ENCODE data around the gene DNAAF9. TPM values are rescaled to one million over a fixed set of nuclear protein-coding genes. Genes with fewer than 3 reads are reported as not detected.

DNAAF9 gene
- total RNA-seq, 1 experiment from 2014 or later: 4.6 TPM

GRCh38 chr20:3452136-3452535 is 44.7 kb upstream of the DNAAF9 start:
- Histone ChIP-seq H3K4me2 (ENCODE audit: low read length) (no peak overlapping the region), H3K36me3 (ENCODE audit: control insufficient read depth in 1 of 2, insufficient read depth in 2 of 2, low read length in 2 of 2) (no peaks in the 10 kb centered on the region), H3K9me3 (ENCODE audit: control insufficient read depth in 1 of 2, insufficient read depth in 1 of 2, low read depth in 1 of 2, low read length in 2 of 2) (no peaks in the 10 kb centered on the region), H4K20me1 (ENCODE audit: insufficient read depth) (no peaks in the 10 kb centered on the region), H3K27me3 (ENCODE audit: insufficient read depth, low read length) (no peaks in the 10 kb centered on the region), H3K4me1 (ENCODE audit: control insufficient read depth in 1 of 2, insufficient read depth in 2 of 2, low read length in 2 of 2) (no peaks in the 10 kb centered on the region), H3K27ac (ENCODE audit: low read depth, low read length) (no peak overlapping the region), H3K4me3 (replicated peaks in 1 of 2; ENCODE audit: low read depth in 1 of 2, low read length in 2 of 2) (no peak overlapping the region), H2AFZ (ENCODE audit: low read depth, low read length, poor library complexity, severe bottlenecking) (no peak overlapping the region), H3K9me2 (ENCODE audit: insufficient read depth) (no peaks in the 10 kb centered on the region), H3K9ac (ENCODE audit: low read length) (no peak overlapping the region), H3K79me2 (ENCODE audit: insufficient read depth, low read length) (no peaks in the 10 kb centered on the region)
- ChIA-PET RAD21 (ENCODE audit: low non-redundant PET in 1 of 2, low total read pairs in 2 of 2, uncharacterized antibody in 2 of 2, unreplicated experiment in 2 of 2) (no interaction called here), CTCF (no interaction called here), POLR2A (interaction anchor here (0.8 kb wide), 1 partner anchor 14 kb away, joined by 3 read pairs; no protein-coding TSS in a partner anchor)
- ATAC-seq: no peak
- DNase-seq (ENCODE audit: low read depth, low spot score): no peak
- no peak for TF ChIP-seq MAX (IDR thresholded peaks at IDR 0.05)
- TF ChIP-seq ELF1 (IDR thresholded peaks at IDR 0.05; ENCODE audit: borderline replicate concordance, low read depth): no peak
- no peak for TF ChIP-seq SRF (IDR thresholded peaks at IDR 0.05; ENCODE audit: low read depth)
- TF ChIP-seq EZH2phosphoT487 (IDR thresholded peaks at IDR 0.05; ENCODE audit: borderline replicate concordance): no peak
- no peak for TF ChIP-seq REST (IDR thresholded peaks at IDR 0.05; ENCODE audit: low read depth)
- TF ChIP-seq SP1 (IDR thresholded peaks at IDR 0.05; ENCODE audit: low read depth): no peak
- no peak for TF ChIP-seq FOSL1 (IDR thresholded peaks at IDR 0.05; ENCODE audit: low read depth)
- TF ChIP-seq POLR2AphosphoS5 (IDR thresholded peaks at IDR 0.05; ENCODE audit: low read depth, low read length): no peak
- TF ChIP-seq, protein P1, sequence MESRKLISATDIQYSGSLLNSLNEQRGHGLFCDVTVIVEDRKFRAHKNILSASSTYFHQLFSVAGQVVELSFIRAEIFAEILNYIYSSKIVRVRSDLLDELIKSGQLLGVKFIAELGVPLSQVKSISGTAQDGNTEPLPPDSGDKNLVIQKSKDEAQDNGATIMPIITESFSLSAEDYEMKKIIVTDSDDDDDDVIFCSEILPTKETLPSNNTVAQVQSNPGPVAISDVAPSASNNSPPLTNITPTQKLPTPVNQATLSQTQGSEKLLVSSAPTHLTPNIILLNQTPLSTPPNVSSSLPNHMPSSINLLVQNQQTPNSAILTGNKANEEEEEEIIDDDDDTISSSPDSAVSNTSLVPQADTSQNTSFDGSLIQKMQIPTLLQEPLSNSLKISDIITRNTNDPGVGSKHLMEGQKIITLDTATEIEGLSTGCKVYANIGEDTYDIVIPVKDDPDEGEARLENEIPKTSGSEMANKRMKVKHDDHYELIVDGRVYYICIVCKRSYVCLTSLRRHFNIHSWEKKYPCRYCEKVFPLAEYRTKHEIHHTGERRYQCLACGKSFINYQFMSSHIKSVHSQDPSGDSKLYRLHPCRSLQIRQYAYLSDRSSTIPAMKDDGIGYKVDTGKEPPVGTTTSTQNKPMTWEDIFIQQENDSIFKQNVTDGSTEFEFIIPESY (IDR thresholded peaks at IDR 0.05; ENCODE audit: extremely low read depth, insufficient replicate concordance, low read length): no peak
- no peak for TF ChIP-seq POLR2A (IDR thresholded peaks at IDR 0.05; ENCODE audit: borderline replicate concordance, extremely low read depth, insufficient read depth, insufficient read length)
- TF ChIP-seq TCF7L2 (IDR thresholded peaks at IDR 0.05; ENCODE audit: borderline replicate concordance, extremely low read depth, insufficient read depth, insufficient read length): no peak
- TF ChIP-seq CBX3 (IDR thresholded peaks at IDR 0.05; ENCODE audit: low read depth): no peak
- no peak for TF ChIP-seq CEBPB (IDR thresholded peaks at IDR 0.05; ENCODE audit: low read depth)
- TF ChIP-seq, protein P2, sequence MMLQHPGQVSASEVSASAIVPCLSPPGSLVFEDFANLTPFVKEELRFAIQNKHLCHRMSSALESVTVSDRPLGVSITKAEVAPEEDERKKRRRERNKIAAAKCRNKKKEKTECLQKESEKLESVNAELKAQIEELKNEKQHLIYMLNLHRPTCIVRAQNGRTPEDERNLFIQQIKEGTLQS (IDR thresholded peaks at IDR 0.05): no peak
- no peak for TF ChIP-seq SIN3A (IDR thresholded peaks at IDR 0.05; ENCODE audit: low read depth)
- no peak for TF ChIP-seq RAD21 (IDR thresholded peaks at IDR 0.05; ENCODE audit: low read depth)
- no peak for TF ChIP-seq EZH2 (IDR thresholded peaks at IDR 0.05)
- no peak for TF ChIP-seq ZFX (IDR thresholded peaks at IDR 0.05)
- intact Hi-C loops (cut with micrococcal nuclease): no loop called here
- BruUV-seq (replicated peaks): no TSS peak
